Umbilical cord (tissue), 2 donors: Measurements from ENCODE around the gene PTPRC. TPM values are rescaled to one million over a fixed set of nuclear protein-coding genes. Genes with fewer than 3 reads are reported as not detected.

Experiments
- DNase-seq: peaks from one replicate; pipeline ENCODE4 v3.0.0-alpha.2; 2015; ENCODE audit warnings: low spot score
- total RNA-seq: library from RNA; depleted of rRNA; stranded (reverse); fragments of >200 nt; gene quantifications from one replicate; pipeline ENCODE4 v1.2.3, GENCODE V29; 2014; ENCODE audit warnings: low replicate concordance; ENCODE audit not compliant: insufficient read depth

The PTPRC gene
- total RNA-seq, 1 donor from 2014 or later, result 67.7 TPM

GRCh38 chr1:198620951-198621824, 17.7 kb upstream of the PTPRC start:
- DNase-seq, result no peak

- DNase-seq, result no peak
These were observed 16.8 kb upstream of the PTPRC start for GRCh38 chr1:198622001-198622400.

- no peak for DNase-seq
These were observed 14.8 kb upstream of the PTPRC start for GRCh38 chr1:198623752-198624647.

- DNase-seq, result no peak
These were observed 14.2 kb upstream of the PTPRC start for GRCh38 chr1:198624648-198624980.

- DNase-seq, result no peak
These were observed 11.3 kb upstream of the PTPRC start for GRCh38 chr1:198627436-198628066.

- DNase-seq, result no peak
These were observed 10.8 kb upstream of the PTPRC start for GRCh38 chr1:198628067-198628455.

GRCh38 chr1:198629610-198630009, 9.2 kb upstream of the PTPRC start:
- DNase-seq, result no peak

- no peak for DNase-seq
These were observed 8.0 kb upstream of the PTPRC start for GRCh38 chr1:198630863-198631262.

GRCh38 chr1:198631292-198631691, 7.5 kb upstream of the PTPRC start:
- no peak for DNase-seq

- DNase-seq, result no peak
These were observed 6.8 kb upstream of the PTPRC start for GRCh38 chr1:198632007-198632406.

- no peak for DNase-seq
These were observed 5.1 kb upstream of the PTPRC start for GRCh38 chr1:198633675-198634121.

GRCh38 chr1:198635964-198636363, 2.9 kb upstream of the PTPRC start:
- DNase-seq, result no peak

GRCh38 chr1:198636391-198636790, 2.4 kb upstream of the PTPRC start:
- DNase-seq, result no peak

GRCh38 chr1:198637157-198637556, 1.7 kb upstream of the PTPRC start:
- no peak for DNase-seq

- no peak for DNase-seq
These were observed 863 bp upstream of the PTPRC start for GRCh38 chr1:198637916-198638437.

- DNase-seq, result no peak
These were observed 399 bp upstream of the PTPRC start for GRCh38 chr1:198638441-198638840.

GRCh38 chr1:198639671-198640143, 867 bp downstream of the PTPRC start:
- no peak for DNase-seq

GRCh38 chr1:198640174-198640573, 1.3 kb downstream of the PTPRC start:
- no peak for DNase-seq

GRCh38 chr1:198641501-198641900, 2.7 kb downstream of the PTPRC start:
- DNase-seq, result peak; percentile 17

- no peak for DNase-seq
These were observed 3.3 kb downstream of the PTPRC start for GRCh38 chr1:198641966-198642668.

GRCh38 chr1:198642983-198643382, 4.1 kb downstream of the PTPRC start:
- no peak for DNase-seq
